Mammary epithelial cell (primary cell): Measurements from ENCODE around the gene SCAPER.

Experiments
- CTCF ChIP-seq, 2 donors: IDR thresholded peaks in 1 of 2; conservative IDR thresholded peaks in 1 of 2; 2 replicates each; pipeline ENCODE4 v1.5.1; 2011 to 2012; ENCODE audit warnings: inconsistent platforms in 2 of 2, low read length in 2 of 2, mild to moderate bottlenecking in 2 of 2, control low read depth in 1 of 2, low read depth in 1 of 2; ENCODE audit not compliant: insufficient read depth in 1 of 2; ENCODE audit errors: extremely low read depth in 1 of 2
- EZH2 ChIP-seq: IDR thresholded peaks from 2 replicates; pipeline ENCODE4 v1.6.1; 2012; ENCODE audit warnings: low read length, inconsistent platforms, borderline replicate concordance

- TF ChIP-seq CTCF (conservative IDR thresholded peaks at IDR 0.05 in 1 of 2, IDR thresholded peaks at IDR 0.05 in 1 of 2; ENCODE audit: extremely low read depth in 1 of 2, insufficient read depth in 1 of 2, low read depth in 1 of 2, low read length in 2 of 2) (no peak), EZH2 (peak; percentile 96)
Measured at GRCh38 chr15:76341366-76342057, 563.6 kb downstream of the SCAPER start.
